BLaER1 (cell line): ENCODE data around the gene CATSPERD.

ENCODE experiments used
- H3K27ac ChIP-seq: shearing (Covaris generic); formaldehyde crosslinking; 2 replicates; pipeline ENCODE4 v1.8.1; 2022
- H3K27me3 ChIP-seq: shearing (Covaris generic); formaldehyde crosslinking; 2 replicates; pipeline ENCODE4 v1.8.1; 2022
- H3K36me3 ChIP-seq: shearing (Covaris generic); formaldehyde crosslinking; 2 replicates; pipeline ENCODE4 v1.8.1; 2022
- H3K4me1 ChIP-seq: shearing (Covaris generic); formaldehyde crosslinking; 2 replicates; pipeline ENCODE4 v1.8.1; 2022
- H3K4me2 ChIP-seq: shearing (Covaris generic); formaldehyde crosslinking; 2 replicates; pipeline ENCODE4 v1.8.1; 2022
- H3K4me3 ChIP-seq: shearing (Covaris generic); formaldehyde crosslinking; 2 replicates; pipeline ENCODE4 v1.8.1; 2022
- H3K9ac ChIP-seq: shearing (Covaris generic); formaldehyde crosslinking; 2 replicates; pipeline ENCODE4 v1.8.1; 2022
- H3K9me3 ChIP-seq: shearing (Covaris generic); formaldehyde crosslinking; 2 replicates; pipeline ENCODE4 v1.8.1; 2022
- H4K20me1 ChIP-seq: shearing (Covaris generic); formaldehyde crosslinking; 2 replicates; pipeline ENCODE4 v1.8.1; 2022
- Cebpa-rat ChIP-seq: shearing (Covaris generic); IDR thresholded peaks from 2 replicates; pipeline ENCODE4 v1.8.1; 2022

The CATSPERD gene

DNA sequence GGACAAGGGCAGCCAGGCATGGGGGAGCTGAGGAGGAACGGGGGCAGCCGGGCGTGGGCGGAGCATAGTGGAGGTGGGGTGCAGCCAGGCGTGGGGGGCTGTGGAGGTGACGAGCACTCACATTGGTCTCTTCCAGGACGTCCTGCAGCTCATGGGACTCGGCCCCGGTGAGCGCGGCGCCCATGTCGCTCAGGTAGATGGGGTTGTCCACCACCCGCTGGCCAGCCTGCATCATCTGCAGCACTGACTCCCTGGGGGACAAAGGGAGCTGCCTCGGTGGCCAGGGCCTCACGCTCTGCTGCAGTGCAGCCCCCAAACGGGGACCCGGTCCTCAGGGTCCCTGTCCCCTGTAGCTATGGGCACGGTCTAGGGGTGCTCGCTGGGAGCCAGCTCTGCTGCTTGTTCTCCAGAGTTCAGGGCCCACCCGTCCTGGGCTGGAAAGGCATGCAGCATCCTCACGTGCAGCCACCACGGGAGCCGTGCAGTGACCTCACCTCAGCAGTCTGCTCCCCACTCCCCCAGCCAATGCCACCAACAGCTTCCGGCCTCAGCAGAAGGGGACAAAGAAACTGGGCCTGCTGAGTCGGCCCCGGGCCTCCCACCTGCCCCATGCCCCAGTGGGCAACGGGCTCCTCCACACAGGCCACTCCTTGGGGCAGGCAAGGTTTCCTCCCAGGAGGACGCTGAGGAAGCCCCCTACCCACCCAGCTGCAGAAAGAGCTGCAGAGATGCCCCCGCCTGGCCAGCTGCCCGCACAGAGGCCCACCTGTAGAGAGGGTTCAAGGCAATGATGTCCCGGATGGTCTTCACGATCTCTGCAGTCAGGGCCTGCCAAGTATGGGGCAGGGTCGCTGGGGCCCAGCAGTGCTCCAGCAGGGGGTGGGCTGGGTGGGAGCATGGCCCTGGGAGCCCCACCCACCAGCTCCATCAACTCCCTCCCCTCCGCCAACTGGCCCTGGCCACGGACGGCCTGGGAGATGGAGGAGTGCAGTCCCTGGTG, 12.6 kb upstream of the CATSPERD start:
- H4K20me1 ChIP-seq: peaks cover 80% of the 10 kb centered on the region
- no peak overlapping the region for H3K27ac ChIP-seq
- no peaks in the 10 kb centered on the region for H3K27me3 ChIP-seq
- H3K4me3 ChIP-seq: no peak overlapping the region
- no peak overlapping the region for H3K4me2 ChIP-seq
- TF ChIP-seq Cebpa-rat: no peak
- peaks cover 99% of the 10 kb centered on the region for H3K36me3 ChIP-seq
- H3K9me3 ChIP-seq: peaks cover 6% of the 10 kb centered on the region; the same call in 1 of the 2 replicates
- no peaks in the 10 kb centered on the region for H3K4me1 ChIP-seq
- H3K9ac ChIP-seq: no peak overlapping the region

DNA sequence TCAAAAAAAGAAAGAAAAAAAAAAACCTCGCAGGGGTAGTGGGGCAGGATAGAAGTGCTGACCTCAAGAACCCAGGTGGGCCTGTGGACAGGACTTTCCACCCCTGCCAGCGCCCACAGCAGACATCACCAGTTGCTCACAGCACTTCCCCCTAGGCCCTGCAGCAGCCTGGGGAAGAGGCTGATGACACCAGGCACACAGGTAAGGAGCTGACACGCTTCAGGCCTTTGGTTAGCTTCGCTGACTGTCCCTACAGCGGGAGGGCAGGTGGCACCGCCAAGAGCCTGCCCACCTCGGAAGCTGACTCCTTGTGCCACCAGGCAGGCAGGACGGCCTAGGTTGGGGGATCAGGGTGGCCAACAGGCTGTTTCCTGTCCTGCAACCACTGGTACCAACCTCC, 9.4 kb upstream of the CATSPERD start:
- Histone ChIP-seq H3K4me3 (no peak overlapping the region), H3K4me1 (no peaks in the 10 kb centered on the region), H3K9me3 (no peaks in the 10 kb centered on the region), H3K9ac (no peak overlapping the region), H4K20me1 (peaks cover 83% of the 10 kb centered on the region), H3K27me3 (no peaks in the 10 kb centered on the region), H3K27ac (no peak overlapping the region), H3K4me2 (no peak overlapping the region), H3K36me3 (peaks cover 94% of the 10 kb centered on the region)
- no peak for TF ChIP-seq Cebpa-rat

DNA sequence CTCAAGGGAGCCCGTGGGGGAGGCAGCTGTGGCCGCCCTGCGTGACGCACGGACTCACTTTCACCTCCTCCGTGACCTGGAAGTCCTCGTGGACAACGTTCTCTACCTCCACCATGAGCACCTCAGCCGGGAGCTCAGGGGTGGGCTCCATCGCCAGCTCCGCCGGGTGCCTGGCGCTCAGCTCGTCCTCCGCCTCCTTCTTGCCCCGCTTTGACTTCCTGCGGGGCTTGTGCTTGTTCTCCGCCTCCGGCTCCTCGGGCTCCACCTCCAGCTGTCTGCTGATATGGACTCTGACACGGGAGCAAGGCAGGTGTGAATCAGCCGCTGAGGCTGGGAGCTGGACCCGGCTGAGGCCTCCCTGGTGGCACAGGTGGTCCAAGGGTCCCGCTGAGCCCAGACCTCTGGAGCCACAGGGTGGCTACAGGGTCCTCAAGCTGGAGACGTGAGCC, 8.7 kb upstream of the CATSPERD start:
- no peak overlapping the region for H3K27ac ChIP-seq
- no peaks in the 10 kb centered on the region for H3K4me1 ChIP-seq
- H3K27me3 ChIP-seq: no peaks in the 10 kb centered on the region
- H3K9ac ChIP-seq: no peak overlapping the region
- peaks cover 83% of the 10 kb centered on the region for H4K20me1 ChIP-seq
- no peak for TF ChIP-seq Cebpa-rat
- no peak overlapping the region for H3K4me3 ChIP-seq
- H3K4me2 ChIP-seq: no peak overlapping the region
- peaks cover 93% of the 10 kb centered on the region for H3K36me3 ChIP-seq
- H3K9me3 ChIP-seq: no peaks in the 10 kb centered on the region

DNA sequence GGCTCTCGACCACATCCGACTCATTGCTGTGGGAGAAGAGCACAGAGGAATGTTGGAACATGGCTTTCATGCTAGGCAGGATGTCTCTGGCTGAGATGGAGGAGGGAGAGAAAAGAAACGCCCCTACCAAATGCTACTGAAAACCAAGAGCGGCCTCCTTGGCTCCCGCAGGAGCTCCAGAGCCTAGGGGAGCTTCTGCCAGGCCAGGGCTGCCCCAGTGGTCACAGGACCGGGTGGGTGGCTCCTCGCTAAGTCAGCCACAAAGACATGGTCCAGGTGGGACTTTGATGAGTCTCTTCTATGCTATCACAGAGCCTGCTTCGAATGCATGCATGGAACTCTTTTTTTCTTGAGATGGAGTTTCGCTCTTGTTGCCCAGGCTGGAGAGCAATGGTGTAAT, 7.2 kb upstream of the CATSPERD start:
- no peaks in the 10 kb centered on the region for H3K27me3 ChIP-seq
- H3K9ac ChIP-seq: no peak overlapping the region
- no peak overlapping the region for H3K27ac ChIP-seq
- peaks cover 92% of the 10 kb centered on the region for H3K36me3 ChIP-seq
- peaks cover 83% of the 10 kb centered on the region for H4K20me1 ChIP-seq
- H3K9me3 ChIP-seq: no peaks in the 10 kb centered on the region
- H3K4me2 ChIP-seq: no peak overlapping the region
- no peak overlapping the region for H3K4me3 ChIP-seq
- H3K4me1 ChIP-seq: peaks cover 12% of the 10 kb centered on the region
- TF ChIP-seq Cebpa-rat: no peak

DNA sequence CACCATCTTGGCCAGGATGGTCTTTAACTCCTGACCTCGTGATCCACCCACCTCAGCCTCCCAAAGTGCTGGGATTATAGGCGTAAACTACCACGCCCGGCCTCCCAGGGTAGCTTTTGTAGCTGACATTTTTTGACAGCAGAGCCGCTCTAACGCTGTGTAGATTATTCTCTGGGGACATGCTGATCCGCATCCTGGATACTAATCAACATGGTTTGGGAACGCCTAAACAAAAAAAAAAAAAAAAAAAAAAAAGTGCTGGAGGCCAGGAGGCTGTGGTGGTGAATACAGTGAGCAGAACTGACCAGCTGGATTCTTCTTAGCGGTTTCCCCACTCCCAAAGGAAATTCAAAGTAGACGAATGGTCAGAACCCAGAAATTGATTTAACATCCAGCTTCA, 5.6 kb upstream of the CATSPERD start:
- Histone ChIP-seq H3K9me3 (no peaks in the 10 kb centered on the region), H3K4me1 (peaks cover 22% of the 10 kb centered on the region), H3K27ac (no peak overlapping the region), H3K4me3 (no peak overlapping the region), H3K36me3 (peaks cover 78% of the 10 kb centered on the region), H3K4me2 (no peak overlapping the region), H3K27me3 (no peaks in the 10 kb centered on the region), H3K9ac (no peak overlapping the region), H4K20me1 (peaks cover 98% of the 10 kb centered on the region)
- no peak for TF ChIP-seq Cebpa-rat

DNA sequence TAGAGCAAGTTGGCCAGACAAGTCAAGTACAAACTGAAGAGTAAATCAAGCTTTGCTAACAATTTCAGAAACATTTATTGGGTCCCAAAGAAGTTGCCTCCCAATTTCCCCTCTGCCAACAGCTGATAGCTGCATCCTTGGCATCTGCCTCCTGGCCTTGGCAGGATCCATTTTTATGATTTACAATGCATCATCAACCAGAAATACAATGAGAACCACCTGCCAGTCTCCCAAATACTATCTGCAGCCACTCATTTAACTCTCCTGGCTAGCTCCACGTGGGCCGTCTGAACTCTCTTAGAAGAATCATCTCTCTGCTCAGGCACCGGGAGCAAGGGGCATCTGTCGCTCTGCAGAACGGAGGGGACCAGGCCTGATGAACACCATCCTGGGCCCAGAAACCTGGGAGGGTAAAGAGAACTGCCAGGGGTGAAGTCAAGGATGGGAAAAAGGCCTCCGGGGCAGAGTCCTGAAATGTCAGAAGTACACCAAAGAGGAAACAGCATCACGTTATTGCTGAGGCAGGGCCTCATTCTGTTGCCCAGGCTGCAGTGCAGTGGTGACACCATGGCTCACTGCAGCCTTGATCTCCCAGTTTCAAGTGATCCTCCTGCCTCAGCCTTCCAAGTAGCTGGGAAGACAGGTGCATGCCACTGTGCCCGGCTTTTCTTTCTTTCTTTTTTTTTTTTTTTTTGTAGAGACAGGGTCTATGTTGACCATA, 3.1 kb upstream of the CATSPERD start:
- Histone ChIP-seq H3K4me3 (no peak overlapping the region; the same call in 1 of the 2 replicates), H3K9ac (peak overlapping the region; percentile 96; the same call in 1 of the 2 replicates), H3K27me3 (no peaks in the 10 kb centered on the region)

DNA sequence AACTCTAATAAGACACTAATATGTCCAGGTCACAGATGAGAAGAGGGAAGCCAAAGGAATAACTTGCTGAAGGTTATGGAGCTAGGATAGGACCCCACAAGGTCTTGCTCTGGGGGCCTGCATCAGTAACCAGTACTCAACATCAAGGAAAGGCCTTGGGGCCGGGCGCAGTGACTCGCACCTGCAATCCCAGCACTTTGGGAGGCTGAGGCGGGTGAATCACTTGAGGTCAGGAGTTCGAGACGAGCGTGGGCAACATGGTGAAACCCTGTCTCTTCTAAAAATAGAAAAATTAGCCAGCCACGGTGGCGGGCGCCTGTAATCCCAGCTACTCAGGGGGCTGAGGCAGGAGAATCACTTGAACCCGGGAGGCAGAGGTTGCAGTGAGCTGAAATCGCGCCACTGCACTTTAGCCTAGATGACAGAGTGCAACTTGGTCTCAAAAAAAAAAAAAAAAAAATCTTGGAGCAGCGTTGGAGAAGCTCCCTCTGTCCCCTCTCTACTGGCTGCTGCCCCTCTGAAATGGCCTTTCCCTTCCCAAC, 2.3 kb upstream of the CATSPERD start:
- Histone ChIP-seq H3K4me1 (peaks cover 30% of the 10 kb centered on the region), H3K9me3 (no peaks in the 10 kb centered on the region), H3K4me2 (peak overlapping the region; percentile 82), H3K27me3 (no peaks in the 10 kb centered on the region), H4K20me1 (peaks cover 66% of the 10 kb centered on the region), H3K9ac (peak overlapping the region; percentile 96), H3K36me3 (peaks cover 45% of the 10 kb centered on the region), H3K27ac (peak overlapping the region; percentile 98), H3K4me3 (peak overlapping the region; percentile 98)
- no peak for TF ChIP-seq Cebpa-rat

More for the DNA sequence above, 3.1 kb upstream of the CATSPERD start:
- Histone ChIP-seq H3K36me3 (peaks cover 53% of the 10 kb centered on the region), H3K4me1 (peaks cover 30% of the 10 kb centered on the region), H3K4me2 (peak overlapping the region; percentile 82), H3K27ac (0 out of 2 replicates have a peak overlapping the region, but pooled peaks have one; percentile 14), H4K20me1 (peaks cover 73% of the 10 kb centered on the region), H3K9me3 (no peaks in the 10 kb centered on the region)
- TF ChIP-seq Cebpa-rat: no peak

DNA sequence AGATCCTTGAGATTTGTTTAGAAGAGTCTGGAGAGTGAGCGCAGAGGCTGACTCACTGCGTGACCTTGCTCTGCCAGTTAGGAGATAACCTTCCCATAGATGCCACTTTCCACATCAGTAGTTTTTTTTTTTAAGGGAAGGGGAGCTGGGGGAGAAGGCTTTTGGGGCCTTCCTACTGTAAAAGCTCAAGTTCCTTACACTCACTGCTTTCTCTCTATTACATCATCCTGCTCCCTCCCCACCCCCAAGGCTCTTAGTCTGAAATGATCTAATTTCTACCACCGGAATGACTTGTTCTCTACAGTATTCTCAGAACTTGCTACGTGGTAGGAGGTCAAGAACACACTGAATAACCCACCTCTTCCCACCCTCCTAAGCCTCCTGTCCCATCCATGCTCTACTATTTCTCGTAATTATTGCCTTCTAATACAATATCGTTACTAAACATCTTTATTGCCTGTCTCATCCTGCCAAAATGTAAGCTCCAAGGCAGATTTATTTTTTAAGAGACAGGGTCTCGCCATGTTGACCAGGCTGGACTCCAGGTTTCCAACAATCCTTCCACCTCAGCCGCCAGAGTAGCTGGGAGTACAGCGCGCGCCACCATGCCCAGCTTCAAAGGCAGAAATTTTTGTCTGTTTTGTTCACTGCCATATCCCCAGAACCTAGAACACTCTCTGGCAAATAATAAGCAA, 1.7 kb upstream of the CATSPERD start:
- peaks cover 30% of the 10 kb centered on the region for H3K4me1 ChIP-seq
- H3K27me3 ChIP-seq: no peaks in the 10 kb centered on the region
- TF ChIP-seq Cebpa-rat: no peak
- peaks cover 60% of the 10 kb centered on the region for H4K20me1 ChIP-seq
- H3K4me2 ChIP-seq: peak overlapping the region; percentile 82
- peak overlapping the region; percentile 98 for H3K27ac ChIP-seq
- no peaks in the 10 kb centered on the region for H3K9me3 ChIP-seq
- peaks cover 39% of the 10 kb centered on the region for H3K36me3 ChIP-seq
- H3K4me3 ChIP-seq: peak overlapping the region; percentile 98
- H3K9ac ChIP-seq: peak overlapping the region; percentile 96

DNA sequence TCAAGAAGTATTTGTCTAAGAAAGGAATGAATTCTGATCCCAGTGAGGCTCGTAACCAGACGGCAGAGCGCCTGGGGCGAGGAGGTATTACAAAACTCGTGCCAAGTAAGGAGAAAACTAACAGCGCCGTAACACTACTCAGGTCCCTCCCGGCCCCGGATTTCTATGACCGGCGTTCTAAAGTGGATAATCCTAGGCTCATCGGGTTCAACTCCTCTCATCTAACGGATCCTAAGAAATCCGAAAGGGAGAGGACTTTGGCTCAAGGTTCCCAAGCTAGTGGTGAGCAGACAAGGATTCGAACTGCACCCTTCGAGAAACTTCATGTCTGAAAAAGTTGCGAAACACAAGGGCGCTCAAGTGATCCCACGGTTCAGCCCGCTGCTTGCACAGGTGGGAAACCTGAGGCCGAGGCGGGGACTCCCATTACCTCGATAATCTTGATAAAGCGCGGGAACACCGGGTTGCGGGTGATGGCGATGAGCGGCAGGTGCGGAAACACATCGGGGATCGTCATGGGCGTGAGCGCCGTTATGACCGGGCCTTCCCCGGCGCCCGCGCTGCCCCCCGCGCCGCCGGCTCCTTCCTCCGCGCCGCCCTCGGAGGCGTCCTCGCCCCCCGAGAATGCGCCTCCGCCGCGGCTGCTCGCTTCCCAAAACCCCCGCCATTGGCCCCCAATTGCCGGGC, 1.0 kb upstream of the CATSPERD start:
- peaks cover 53% of the 10 kb centered on the region for H4K20me1 ChIP-seq
- H3K4me2 ChIP-seq: peak overlapping the region; percentile 82
- H3K4me3 ChIP-seq: peak overlapping the region; percentile 98
- no peaks in the 10 kb centered on the region for H3K9me3 ChIP-seq
- H3K27ac ChIP-seq: peak overlapping the region; percentile 98
- TF ChIP-seq Cebpa-rat: peak; percentile 78
- peaks cover 32% of the 10 kb centered on the region for H3K36me3 ChIP-seq
- H3K27me3 ChIP-seq: no peaks in the 10 kb centered on the region
- peak overlapping the region; percentile 96 for H3K9ac ChIP-seq
- H3K4me1 ChIP-seq: peaks cover 30% of the 10 kb centered on the region
